Brain pericyte (primary cell): ENCODE results near the gene FCHO2.
A peak's percentile ranks its signal among the peaks of the same experiment; 100 is the strongest.
"Not testable (repeated sequence)": the region's sequence is repeated elsewhere in the genome, so short reads cannot be mapped to it uniquely, and the experiment has no call there.

Experiments used
- DNase-seq: peaks from one replicate; pipeline ENCODE4 v3.0.0-alpha.2; 2012; ENCODE audit warnings: low read depth, low spot score

Gene FCHO2

DNA sequence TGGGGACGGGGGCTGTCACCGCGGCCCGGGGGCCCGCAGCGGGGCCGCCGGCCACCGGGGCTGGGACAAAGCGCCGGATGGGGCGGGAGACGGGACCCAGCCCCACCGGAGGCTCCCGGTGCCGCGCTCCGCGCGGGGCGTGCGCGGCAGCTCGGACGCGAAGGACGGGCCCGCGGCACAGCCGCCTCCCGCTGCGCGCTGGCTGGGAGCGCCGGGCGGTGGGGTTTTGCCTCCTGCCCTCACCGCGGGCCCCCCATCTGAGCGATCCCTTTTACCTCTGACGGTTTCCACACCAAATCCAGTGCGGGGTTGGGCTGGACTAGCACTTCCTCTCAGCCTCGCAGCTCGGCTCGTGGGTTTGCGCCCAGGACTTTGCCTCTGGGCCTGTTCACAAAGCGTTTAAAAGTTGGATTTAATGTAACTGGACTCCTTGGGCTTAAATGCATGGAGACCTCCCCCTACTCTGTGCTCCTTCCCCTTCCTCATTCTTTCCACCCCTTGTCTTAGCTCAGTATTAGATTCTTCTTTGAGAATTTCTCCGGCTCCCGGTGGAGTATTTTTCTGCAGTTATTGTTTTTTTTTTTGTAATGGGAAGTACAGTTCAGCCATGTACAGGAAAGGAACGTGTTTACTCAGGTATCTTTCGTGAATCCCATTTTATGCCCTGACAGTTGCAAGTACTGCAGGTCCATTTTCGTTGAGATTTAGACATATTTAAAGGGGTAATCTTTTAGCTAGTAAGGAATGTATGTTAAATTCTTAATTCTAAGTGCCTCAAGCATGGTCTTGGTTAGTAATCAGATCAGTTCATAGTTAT, 691 bp downstream of the FCHO2 start:
- peak; percentile 26 for DNase-seq

DNA sequence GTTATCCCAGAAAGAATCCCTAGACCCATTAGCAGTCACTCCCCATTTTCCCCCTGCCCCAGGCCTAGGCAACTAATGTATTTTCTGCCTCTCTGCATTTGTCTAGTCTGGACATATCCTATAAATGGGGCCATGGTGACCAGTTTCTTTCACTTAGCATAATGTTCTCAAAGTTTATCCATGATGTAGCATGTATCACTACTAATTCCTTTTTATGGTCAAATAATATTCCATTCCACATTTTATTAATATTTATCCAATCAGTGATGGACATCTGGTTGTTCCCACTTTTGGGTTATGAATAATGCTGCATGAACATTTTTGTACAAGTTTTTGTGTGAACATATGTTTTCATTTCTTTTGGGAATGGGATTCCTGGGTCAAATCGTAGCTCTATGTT, 1.5 kb downstream of the FCHO2 start:
- DNase-seq, result no peak

DNA sequence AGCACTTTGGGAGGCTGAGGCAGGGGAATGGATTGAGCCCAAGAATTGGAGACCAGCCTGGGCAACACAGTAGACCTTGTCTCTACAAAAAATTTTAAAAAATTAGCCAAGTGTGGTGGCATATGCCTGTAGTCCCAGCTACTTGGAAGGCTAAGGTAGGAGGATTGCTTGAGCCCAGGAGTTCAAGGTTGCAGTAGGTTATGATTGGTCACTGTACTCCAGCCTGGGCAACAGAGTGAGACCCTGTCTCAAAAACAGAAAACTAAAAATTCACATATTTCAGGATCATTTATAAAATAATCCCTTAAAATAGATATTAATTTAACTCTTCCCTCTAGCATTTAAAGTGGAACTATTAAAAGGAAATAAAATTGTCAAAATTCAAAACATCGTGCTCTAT, 3.4 kb downstream of the FCHO2 start:
- no peak for DNase-seq

DNA sequence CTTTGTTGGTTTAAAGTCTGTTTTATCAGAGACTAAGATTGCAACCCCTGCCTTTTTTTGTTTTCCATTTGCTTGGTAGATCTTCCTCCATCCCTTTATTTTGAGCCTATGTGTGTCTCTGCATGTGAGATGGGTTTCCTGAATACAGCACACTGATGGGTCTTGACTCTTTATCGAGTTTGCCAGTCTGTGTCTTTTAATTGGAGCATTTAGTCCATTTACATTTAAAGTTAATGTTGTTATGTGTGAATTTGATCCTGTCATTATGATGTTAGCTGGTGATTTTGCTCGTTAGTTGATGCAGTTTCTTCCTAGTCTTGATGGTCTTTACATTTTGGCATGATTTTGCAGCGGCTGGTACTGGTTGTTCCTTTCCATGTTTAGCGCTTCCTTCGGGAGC, 18.6 kb downstream of the FCHO2 start:
- DNase-seq, result not testable (repeated sequence)

DNA sequence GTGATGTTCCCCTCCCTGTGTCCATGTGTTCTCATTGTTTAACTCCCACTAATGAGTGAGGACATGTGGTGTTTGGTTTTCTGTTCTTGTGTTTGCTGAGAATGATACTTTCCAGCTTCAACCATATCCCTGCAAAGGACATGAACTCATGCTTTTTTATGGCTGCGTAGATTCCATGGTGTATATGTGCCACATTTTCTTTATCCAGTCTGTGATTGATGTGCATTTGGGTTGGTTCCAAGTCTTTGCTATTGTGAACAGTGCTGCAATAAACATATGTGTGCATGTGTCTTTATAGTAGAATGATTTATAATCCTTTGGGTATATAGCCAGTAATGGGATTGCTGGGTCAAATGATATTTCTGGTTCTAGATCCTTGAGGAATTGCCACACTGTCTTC, 21.0 kb downstream of the FCHO2 start:
- not testable (repeated sequence) for DNase-seq

DNA sequence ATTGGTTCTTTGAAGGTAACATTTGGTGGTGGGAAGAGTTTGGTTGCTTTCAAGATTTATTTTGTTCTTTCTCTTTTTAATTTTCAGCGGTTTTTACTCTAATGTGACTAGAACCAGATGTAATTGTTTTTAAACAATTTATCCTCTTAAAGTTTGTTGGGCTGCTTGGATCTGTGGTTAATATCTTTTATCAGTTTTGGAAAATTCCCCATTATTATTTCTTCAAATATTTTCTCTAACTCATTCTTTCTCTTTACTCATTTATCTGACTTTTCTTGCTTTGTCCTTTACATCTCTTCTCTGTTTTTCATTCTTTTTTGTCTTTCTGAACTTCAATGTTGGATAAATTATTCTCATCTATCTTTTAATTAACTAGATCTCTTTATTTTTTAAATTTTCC, 29.9 kb downstream of the FCHO2 start:
- DNase-seq, result no peak

DNA sequence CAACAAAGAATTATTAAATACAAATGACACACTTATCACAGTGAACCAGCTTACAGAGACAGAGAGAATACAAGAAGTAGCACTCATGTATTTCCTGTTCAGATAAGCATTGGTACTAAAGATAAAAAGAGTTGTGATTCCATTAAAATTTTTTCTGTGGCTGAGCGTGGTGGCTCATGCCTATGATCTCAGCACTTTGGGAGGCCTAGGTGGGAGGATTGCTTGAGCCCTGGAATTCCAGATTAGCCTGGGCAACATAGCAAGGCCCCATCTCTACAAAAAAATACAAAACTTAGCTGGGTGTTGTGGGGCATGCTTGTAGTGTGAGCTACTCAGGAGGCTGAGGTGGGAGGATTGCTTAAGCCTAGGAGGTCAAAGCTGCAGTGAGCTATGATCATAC, 32.9 kb downstream of the FCHO2 start:
- no peak for DNase-seq

DNA sequence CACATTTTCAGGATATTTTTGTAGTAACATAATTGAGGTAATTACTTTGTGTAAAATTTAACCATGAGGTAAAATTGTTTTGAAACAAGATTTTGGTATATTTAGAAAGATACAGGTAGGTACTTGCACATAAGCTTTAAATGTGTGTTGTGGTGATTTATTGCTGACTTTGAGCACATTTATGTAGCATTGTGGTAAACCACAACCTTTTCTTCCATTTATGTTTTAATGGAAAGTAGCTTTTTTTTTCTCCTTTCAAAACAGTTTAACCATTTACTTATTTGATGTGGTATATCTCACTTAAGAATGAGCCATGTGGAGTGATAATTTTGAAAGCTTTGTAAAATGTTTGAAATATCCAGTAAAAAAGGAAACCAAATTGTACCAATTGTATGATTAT, 35.6 kb downstream of the FCHO2 start:
- DNase-seq, result no peak

DNA sequence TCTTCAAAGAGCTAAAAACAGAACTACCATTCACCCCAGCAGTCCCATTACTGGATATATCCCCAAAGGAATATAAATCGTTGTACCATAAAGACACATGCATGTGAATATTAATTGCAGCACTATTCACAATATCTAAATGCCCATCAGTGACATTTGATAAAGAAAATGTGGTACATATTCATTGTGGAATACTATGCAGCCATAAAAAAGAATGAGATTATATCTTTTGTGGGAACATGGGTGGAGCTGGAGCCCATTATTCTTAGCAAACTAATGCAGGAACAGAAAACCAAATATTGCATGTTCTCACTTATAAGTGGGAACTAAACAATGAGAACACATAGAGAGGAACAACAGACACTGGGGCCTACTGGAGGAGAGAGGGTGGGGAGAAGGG, 38.7 kb downstream of the FCHO2 start:
- no peak for DNase-seq

DNA sequence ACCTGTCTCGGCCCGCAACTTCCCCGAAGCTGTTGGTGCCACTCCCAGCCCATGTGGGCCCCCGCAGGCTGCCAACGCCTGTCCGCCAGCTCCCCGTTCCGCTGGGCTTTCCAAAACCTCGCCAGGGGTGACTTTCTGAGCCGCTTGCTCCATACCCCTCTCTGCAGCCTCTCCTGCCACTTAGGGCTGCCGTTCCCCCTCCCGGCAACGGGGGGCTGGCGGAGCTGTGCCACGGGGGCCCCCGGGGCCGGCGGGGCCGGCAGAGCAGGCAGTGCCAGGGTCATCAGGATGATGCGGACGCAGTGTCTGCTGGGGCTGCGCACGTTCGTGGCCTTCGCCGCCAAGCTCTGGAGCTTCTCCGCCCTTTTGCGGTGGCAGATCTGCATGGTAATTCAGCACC, 40.8 kb downstream of the FCHO2 start:
- no peak for DNase-seq

DNA sequence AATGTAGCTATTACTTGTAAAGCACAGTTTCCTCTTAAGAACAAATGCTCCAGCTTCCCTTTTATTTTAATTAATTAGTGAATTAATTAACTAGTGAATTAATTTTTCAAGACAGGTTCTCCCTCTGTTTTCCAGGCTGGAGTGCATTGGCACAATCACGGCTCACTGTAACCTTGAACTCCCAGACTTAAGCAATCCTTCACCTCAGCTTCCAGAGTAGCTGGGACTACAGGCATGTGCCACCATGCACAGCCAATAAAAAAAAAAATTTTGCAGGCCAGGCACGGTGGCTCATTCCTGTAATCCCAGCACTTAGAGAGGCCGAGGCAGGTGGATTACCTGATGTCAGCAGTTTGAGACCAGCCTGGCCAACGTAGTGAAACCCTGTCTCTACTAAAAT, 44.1 kb downstream of the FCHO2 start:
- no peak for DNase-seq

DNA sequence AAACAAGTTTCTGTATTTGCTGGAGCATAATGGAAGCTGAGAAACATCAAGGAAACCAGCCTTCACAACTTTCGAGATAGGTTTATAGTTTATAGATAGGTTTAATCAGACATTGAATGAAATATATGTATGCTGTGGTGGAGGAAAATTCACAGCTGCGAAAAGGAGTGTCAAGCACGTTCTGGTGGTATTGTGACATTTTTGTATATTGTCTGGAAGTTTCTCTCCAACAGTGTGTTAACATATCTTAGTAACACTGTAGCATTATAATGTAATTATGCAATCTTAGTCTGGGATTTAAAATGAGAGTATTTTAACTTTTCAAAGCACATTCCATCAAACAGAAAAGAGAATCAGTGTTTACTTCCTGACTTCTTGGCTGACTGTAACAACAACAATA, 50.0 kb downstream of the FCHO2 start:
- DNase-seq, result no peak

DNA sequence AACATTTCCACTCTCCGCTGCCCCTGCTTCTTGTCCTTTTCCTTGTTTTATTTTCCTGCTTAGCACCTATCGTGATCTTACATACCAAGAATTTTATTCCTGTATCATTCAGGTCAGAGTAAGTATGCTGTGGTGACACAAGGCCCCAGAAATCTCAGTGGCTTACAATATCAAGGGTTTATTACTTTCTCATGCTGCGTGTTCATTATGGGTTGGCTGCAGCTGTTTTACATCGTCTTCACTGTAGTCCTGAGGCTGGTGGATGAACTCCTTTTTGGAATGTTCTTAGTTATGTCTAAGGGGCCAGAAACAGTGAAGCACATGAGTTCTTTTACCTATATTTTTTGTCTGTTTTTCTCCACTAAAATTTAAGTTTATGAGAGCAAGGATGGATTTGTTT, 51.2 kb downstream of the FCHO2 start:
- no peak for DNase-seq

DNA sequence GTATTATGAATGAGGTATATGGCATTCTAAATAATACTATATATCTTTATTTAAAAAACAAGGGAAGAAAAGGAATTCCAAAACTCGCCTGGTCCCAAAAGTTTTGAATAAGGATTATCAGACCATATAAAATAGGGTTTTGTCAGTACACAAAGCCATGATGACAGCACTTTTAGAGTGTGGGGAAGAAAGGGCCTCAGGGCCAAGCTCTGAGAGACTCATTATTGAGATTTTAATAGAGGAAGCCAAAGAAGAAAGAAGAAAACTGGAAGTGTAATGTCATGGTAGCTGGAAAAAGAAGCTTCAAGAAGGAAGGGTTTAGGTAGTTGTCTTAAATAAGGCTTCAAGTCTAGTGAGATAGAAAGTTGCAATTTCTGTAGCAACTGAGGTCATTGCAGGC, 53.0 kb downstream of the FCHO2 start:
- DNase-seq, result no peak

DNA sequence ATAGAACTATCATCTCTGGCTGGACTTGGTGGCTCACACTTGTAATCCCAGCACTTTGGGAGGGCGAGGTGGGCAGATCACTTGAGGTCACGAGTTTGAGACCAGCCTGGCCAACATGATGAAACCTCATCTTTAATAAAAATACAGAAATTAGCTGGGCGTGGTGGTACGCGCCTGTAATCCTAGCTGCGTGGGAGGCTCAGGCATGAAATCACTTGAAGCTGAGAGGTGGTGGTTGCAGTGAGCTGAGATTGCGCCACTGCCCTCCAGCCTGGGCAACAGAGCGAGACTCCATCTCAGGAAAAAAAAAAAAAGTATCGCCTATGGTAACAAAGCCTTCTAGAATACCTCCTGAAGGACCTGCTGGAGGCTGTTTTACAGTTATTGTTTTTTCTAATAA, 55.8 kb downstream of the FCHO2 start:
- not testable (repeated sequence) for DNase-seq

DNA sequence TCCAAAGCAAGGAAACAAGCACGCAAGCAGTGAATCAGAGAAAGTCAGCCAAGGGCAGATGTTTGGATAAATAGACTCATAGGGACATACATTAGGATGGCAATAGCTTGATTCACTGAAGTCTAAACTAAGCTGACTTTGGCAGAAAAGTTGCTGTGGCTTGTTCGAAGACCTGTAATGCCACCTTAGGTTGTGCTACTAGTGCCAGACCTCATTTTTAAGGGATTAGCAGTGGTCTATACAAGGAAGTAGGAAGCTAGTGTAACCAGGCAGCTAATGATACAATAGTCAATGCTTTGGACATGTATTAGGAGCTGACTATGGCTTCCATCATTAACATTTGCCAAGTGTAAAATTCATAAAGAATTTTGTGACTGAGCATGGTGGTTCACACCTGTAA, 63.1 kb downstream of the FCHO2 start:
- DNase-seq, result no peak

DNA sequence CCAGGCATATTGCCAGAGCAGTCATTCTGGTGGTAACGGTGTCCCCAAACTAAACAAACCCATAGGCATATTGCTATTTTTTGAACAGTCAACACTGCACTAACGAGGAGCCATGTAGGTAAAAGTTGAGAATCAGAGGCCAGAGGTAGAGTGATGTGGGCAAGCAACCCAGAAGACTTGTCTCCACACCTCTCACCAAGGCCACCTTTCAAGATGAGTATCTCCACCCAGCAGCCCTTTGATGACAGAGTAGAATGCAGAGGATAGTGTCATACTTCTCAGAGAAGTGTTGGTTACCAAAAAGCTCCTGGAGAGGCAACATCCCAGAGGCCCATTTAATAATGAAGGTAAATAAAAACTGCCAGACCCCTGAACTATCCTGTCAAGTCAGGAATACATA, 63.9 kb downstream of the FCHO2 start:
- DNase-seq, result no peak

DNA sequence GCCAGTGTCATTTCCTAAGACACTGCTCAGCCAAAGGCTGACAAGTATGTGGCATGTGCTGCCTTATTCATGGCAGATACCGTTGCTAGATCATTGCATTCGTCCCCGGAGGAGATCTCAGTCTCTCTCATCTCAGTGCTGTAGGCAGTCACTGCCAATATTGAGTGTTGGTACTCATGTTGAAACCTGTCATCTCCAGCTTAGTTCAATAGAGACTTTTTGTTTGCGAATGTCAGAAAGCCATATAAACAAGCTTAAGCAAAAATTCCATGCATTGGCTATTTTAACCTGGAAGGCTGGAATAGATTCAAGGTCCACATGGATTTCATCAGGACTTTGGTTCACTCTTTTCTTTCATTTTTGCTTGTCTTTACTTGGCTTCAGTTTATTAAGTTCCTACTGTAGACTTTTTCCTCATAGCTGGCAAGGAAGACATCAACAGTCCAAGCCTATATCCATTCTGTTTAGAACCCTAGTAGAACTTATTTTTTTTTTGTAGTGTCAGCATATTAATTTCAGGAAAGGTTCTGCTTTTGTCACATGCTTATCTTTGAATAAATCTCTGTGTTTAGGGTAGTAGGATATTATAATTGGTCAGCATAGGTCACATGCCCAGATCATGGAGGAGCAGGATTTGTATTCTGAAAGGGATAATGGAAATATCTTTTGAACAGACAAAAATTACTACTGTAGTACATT, 66.8 kb downstream of the FCHO2 start:
- DNase-seq, result no peak

DNA sequence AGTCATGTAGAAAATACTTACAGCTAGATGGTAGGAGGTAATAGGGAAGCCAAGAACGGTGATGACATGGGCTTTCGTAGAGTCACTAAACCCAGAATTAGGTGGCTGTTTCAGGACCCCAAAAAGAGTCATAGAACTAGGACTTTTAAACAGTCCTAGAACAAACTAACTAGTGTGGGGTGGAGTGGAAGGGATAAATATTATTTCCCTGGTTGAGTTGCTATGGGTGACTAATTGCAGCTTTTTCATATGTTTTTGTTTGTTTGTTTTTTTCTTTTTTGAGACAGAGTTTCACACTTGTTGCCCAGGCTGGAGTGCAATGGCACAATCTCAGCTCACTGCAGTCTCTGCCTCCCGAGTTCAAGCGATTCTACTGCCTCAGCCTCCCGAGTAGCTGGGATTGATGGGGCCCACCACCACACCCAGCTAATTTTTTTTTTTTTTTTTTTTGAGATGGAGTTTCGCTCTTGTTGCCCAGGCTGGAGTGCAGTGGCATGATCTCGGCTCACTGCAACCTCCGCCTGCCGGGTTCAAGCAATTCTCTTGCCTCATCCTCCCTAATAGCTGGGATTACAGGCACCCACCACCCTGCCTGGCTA, 69.2 kb downstream of the FCHO2 start:
- not testable (repeated sequence) for DNase-seq

DNA sequence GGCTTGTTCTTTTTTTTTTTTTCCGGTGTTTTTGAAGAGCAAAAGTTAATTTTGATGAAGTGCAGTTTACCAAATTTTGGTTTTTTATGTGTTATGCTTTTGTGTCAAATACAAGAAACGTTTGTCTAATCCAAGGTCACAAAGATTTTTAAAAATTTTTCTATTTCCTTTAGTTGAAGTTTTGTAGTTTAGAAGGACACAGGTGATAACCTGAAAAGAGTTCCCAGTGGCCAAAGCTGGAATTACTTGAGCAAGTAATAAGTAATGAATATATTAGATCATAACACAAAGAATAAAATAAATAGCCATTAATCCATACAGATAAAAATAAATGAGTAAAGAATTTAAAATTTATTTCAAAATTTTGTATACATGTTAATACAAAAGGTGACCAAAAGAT, 71.5 kb downstream of the FCHO2 start:
- DNase-seq, result no peak

DNA sequence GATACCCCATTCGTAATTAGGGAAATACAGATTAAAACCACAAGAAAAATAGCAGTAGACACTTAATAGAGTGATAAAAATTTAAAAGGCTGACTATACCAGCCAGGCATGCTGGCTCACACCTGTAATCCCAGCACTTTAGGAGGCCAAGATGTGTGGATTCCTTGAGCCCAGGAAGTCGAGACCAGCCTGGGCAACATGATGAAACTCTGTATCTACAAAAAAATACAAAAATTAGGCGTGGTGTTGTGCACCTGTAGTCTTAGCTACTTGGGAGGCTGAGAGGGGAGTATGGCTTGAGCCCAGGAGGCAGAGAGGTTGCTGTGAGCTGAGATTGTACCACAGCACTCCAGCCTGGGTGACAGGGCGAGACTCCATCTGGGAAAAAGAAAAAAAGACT, 72.0 kb downstream of the FCHO2 start:
- DNase-seq, result no peak

DNA sequence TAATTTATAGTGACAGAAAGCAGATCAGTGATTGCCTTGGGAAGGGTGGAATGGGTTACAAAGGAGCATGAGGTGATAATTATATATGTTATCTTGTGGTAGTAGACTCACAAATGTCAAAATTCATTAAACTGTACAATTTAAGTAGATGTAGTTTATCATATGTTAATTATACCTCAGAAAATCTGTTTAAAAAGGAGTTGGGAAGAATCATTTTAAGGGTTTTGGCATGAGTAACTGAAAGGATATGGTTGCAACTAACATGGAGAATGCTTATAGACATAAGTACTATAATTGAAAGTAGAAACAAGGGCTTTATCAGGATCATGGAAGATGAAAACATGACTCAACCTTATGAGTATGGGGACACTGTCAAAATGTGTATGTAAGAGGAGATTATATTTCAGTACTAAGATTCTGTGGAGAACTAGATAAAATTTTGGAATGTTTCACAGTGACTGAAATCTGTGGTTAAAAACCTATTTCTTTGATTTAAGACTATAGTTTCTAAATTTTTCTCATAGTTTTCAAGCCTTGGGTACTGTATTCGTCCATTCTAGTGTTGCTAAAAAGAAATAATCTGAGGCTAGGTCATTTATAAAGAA, 73.3 kb downstream of the FCHO2 start:
- DNase-seq, result no peak

DNA sequence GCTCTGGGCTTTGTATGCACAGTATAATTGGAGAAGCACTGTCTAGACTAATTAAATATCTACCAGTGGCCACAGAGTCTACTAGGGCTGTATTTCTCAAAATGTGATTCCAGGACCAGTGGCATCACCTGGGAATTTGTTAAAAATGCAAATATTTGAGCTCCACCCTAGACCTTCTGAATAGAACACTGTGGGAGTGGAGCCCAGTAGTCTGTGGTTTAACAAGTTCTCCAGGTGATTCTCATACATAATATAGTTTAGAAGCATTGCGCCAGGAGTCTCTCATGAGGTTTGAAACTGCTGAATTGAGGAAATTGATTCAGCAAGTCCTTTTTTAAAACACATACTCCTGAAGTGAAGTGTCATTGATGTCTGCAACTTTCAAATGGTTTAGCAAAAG, 74.7 kb downstream of the FCHO2 start:
- DNase-seq, result no peak
